Suprapubic skin (tissue), 4 donors: ENCODE measurements around the gene BAG5. TPM values are rescaled to one million over a fixed set of nuclear protein-coding genes. Genes with fewer than 3 reads are reported as not detected.
A peak's percentile ranks its signal among the peaks of the same experiment; 100 is the strongest.

ENCODE experiments used
- DNase-seq, 2 donors: peaks; one replicate each; pipeline ENCODE4 v3.0.0-alpha.2; 2019; ENCODE audit warnings: low spot score in 2 of 2
- H3K27ac ChIP-seq: fragments of 200-600 bp; sonication (generic); one replicate; pipeline ENCODE4 v1.5.1; 2019
- H3K27me3 ChIP-seq: fragments of 200-600 bp; sonication (generic); one replicate; pipeline ENCODE4 v1.5.1; 2019
- H3K36me3 ChIP-seq: fragments of 200-600 bp; sonication (generic); one replicate; pipeline ENCODE4 v1.5.1; 2019
- H3K4me1 ChIP-seq: fragments of 200-600 bp; sonication (generic); one replicate; pipeline ENCODE4 v1.5.1; 2019
- H3K4me3 ChIP-seq: fragments of 200-600 bp; sonication (generic); one replicate; pipeline ENCODE4 v1.5.1; 2019; ENCODE audit warnings: mild to moderate bottlenecking
- H3K9me3 ChIP-seq: fragments of 200-600 bp; sonication (generic); one replicate; pipeline ENCODE4 v1.5.1; 2019
- EP300 ChIP-seq: sonication (generic); formaldehyde crosslinking; IDR thresholded peaks from one replicate; pipeline ENCODE4 v1.6.1; 2017; ENCODE audit warnings: antibody characterized with exemption
- POLR2A ChIP-seq, 2 donors: fragments of 450-650 bp; IDR thresholded peaks; one replicate each; pipeline ENCODE4 v1.6.1; 2017; ENCODE audit warnings: antibody characterized with exemption in 2 of 2, mild to moderate bottlenecking in 2 of 2, moderate library complexity in 2 of 2
- POLR2AphosphoS5 ChIP-seq, 3 donors: sonication (generic); formaldehyde crosslinking; IDR thresholded peaks; one replicate each; pipeline ENCODE4 v1.6.1; 2017; ENCODE audit warnings: antibody characterized with exemption in 3 of 3
- WGBS: methylation state at CpG from one replicate; pipeline ENCODE4 v1.1.5; 2018; 5-methylcytosine and 5-hydroxymethylcytosine counted together
- total RNA-seq, 4 donors: library from RNA; depleted of rRNA; stranded (reverse); fragments of >200 nt; gene quantifications; one replicate each; pipeline ENCODE4 v1.1.0, GENCODE V29; 2016
- TF ChIP-seq, protein P1 (sequence below), 2 donors: fragments of 200-600 bp in 1 of 2; fragments of 450-650 bp in 1 of 2; sonication (generic) in 1 of 2; IDR thresholded peaks; one replicate each; pipeline ENCODE4 v1.5.1; 2016 to 2019; ENCODE audit warnings: antibody characterized with exemption in 2 of 2, mild to moderate bottlenecking in 1 of 2, moderate library complexity in 1 of 2

The BAG5 gene
- total RNA-seq, 4 donors from 2014 or later, result 30.2 to 55.1 (median 39.9) TPM

DNA sequence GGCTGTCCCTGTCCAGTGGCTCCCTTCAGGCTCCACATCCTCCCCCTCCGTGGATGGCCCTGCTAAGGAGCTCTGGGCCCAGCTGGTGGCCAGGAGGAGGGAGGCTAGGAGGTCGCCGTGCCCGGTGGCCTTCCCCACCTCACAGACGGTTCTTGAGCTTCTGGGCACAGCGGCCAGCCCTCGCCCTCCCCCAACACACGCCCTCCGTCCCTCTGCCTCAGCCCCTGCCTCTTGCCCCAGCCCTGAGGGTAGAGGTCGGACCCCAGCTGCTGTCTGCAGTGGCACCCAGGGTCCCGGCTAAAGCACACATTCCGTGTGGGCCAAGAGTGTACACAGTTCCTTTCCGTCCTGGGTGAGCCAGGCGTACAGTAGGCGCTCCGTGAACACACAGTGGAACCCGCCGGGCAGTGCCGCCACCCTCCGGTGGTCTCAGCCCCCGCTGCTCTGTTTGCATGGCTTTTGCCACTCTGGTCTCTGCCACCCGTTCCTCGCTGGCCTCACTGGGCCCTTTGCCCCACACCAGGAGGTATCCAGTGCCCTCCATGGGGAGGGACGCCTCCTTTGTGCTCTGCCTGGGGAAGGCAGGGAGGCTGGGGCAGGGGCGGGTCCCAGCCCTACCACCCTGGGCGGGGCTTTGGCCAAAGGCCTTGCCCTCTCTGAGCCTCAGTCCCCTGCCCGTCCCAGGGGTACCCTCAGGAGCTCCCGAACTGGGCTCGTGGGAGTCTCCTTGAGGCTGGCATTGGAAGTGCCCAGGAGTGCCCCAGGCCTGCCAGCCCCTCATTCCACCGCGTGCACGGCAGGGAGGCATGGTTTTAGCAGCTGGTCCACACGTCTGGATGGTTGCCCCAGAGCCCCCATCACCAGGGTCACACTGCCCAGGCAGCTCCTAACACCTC is 20.5 kb downstream of the BAG5 start:
- H3K27ac ChIP-seq, result peak overlapping the region; percentile 65
- H3K4me1 ChIP-seq, result peaks cover 86% of the 10 kb centered on the region
- H3K36me3 ChIP-seq, result no peaks in the 10 kb centered on the region
- H3K9me3 ChIP-seq, result no peaks in the 10 kb centered on the region
- no peaks in the 10 kb centered on the region for H3K27me3 ChIP-seq
- no peak for DNase-seq
- 43% methylated on average over 7 of the region's 33 CpGs for WGBS
- TF ChIP-seq POLR2A (IDR thresholded peaks at IDR 0.05) (no peak), POLR2AphosphoS5 (IDR thresholded peaks at IDR 0.05) (no peak), EP300 (no peak)
- TF ChIP-seq, protein P1, sequence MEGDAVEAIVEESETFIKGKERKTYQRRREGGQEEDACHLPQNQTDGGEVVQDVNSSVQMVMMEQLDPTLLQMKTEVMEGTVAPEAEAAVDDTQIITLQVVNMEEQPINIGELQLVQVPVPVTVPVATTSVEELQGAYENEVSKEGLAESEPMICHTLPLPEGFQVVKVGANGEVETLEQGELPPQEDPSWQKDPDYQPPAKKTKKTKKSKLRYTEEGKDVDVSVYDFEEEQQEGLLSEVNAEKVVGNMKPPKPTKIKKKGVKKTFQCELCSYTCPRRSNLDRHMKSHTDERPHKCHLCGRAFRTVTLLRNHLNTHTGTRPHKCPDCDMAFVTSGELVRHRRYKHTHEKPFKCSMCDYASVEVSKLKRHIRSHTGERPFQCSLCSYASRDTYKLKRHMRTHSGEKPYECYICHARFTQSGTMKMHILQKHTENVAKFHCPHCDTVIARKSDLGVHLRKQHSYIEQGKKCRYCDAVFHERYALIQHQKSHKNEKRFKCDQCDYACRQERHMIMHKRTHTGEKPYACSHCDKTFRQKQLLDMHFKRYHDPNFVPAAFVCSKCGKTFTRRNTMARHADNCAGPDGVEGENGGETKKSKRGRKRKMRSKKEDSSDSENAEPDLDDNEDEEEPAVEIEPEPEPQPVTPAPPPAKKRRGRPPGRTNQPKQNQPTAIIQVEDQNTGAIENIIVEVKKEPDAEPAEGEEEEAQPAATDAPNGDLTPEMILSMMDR (IDR thresholded peaks at IDR 0.05), result no peak
- no peak overlapping the region for H3K4me3 ChIP-seq

DNA sequence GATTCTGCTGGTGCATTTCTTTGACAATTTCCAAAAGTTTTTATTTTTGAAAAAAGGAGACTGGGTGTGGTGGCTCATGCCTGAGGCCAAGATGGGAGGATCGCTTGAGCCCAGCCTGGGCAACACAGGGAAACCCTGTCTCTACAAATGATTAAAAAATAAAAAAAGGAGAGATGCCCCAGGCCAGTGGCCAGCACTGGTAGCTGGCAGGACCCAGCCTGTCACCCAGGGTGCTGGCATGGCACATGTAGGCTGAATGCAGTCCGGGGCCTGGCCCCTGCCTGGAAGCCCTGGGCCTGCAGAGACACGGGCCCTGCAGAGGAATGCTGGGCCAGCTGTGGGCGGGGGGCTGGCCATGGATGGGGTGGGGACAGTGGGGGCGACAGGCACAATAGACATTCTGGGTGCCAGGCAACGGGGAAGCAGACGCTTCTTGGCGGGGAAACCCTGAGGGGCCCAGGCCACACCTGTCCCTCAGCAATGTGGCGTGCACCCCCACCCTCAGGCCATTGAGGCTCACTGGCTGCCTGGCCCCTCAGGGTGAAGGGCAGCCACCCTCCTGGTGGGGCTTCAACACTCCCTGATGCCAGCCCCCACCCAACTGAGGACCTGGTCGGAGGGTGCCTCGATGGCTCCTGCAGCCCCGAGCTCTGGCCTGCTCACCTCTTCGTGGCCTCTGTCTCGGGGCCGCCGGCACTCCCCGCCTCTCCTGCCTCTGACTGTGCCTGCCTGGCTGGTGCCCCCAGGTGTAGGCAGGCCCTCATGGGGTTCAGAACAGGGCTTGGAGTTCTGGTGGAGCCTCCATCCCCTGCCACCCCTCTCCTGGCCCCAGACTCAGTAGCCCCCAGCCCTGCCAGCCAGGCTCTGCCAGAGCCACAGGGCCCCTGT is 21.4 kb downstream of the BAG5 start:
- WGBS, result 33% methylated on average over 16 of the region's 17 CpGs
- Histone ChIP-seq H3K4me3 (no peak overlapping the region), H3K36me3 (no peaks in the 10 kb centered on the region), H3K27ac (peak overlapping the region; percentile 65), H3K27me3 (no peaks in the 10 kb centered on the region), H3K9me3 (no peaks in the 10 kb centered on the region), H3K4me1 (peaks cover 77% of the 10 kb centered on the region)
- TF ChIP-seq EP300 (no peak), POLR2AphosphoS5 (IDR thresholded peaks at IDR 0.05) (no peak), POLR2A (IDR thresholded peaks at IDR 0.05) (no peak)
- TF ChIP-seq, protein P1 (IDR thresholded peaks at IDR 0.05), result no peak
- DNase-seq, result no peak

DNA sequence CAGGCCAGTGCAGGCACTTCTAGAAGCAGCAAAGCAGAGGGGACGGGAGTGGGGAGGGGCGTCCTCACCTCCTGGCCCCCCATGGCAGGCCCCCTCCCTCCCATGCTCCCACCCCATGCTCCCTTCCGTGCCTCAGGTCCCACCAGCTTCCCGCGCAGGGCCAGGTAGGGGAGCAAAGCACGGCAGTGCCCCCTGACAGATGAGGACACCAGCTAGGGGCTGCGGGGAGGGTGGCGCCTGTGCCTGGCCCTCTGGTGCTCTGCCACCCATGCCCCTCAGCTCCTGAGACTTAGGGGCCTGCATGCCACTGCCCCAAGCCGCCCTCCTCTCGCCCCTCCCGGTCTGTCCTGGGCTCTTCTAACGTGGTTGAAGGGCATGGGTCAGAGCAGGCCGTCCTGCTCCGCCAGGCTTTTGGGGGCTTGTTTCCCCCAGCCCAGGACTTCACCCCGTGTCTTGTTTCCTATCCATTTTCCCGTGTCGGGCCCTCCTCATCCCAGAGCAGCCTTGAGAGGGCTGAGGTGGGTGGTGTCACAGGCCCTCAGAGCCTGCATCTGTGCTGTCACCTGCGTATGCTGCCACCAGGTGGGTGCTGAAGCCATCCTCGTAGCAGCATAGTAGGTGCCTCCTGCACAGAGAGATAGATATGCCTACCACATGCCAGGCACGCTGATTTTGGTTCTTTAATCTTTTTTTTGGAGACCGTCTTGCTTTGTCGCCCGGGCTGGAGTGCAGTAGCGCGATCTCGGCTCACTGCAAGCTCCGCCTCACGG is 23.2 kb downstream of the BAG5 start:
- no peak for TF ChIP-seq POLR2AphosphoS5 (IDR thresholded peaks at IDR 0.05)
- no peak for TF ChIP-seq POLR2A (IDR thresholded peaks at IDR 0.05)
- TF ChIP-seq, protein P1 (IDR thresholded peaks at IDR 0.05), result no peak
- no peak for TF ChIP-seq EP300
- Histone ChIP-seq H3K4me3 (no peak overlapping the region), H3K4me1 (peaks cover 63% of the 10 kb centered on the region), H3K27me3 (no peaks in the 10 kb centered on the region), H3K27ac (peak overlapping the region; percentile 49), H3K36me3 (peaks cover 16% of the 10 kb centered on the region), H3K9me3 (no peaks in the 10 kb centered on the region)
- 79% methylated on average over 19 of the region's 28 CpGs for WGBS
- no peak for DNase-seq

DNA sequence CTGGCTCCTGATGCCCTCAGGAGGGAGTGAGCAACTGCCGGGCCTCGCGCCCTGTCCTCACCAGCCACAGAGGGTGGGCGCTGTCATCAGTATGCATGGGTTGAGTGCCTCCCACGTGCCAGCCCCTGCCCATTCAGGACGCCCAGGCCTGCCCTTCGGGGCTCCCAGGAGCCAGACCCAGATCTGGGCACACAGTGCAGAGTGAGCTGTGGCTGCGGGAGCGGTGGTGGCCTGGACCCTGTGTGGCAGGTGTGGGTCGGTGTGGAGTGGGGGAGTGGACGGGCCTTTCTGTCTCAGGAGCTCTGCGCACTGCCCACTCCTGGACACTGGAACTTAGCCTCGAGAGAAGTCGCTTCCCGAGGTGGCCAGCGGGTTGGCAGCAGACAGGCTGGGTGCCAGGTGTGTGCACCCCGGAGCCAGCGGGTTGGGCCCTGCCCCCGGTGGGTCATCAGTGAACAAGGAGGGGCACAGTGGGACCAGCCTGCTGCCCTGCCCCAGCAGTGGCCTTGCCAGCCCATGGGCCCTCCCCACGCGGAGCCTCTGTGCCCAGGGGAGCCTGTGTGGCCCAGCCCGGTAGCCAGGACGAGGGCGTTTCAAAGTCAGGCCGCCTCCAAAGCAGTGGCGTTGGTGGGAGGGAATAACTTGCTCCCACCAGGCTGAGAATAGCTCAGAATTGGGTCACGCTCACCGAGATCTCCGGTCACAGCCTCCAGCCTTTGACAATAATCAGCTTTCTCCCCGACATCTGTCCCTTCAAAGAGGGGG is 24.0 kb downstream of the BAG5 start:
- H3K4me1 ChIP-seq, result peaks cover 55% of the 10 kb centered on the region
- H3K4me3 ChIP-seq, result no peak overlapping the region
- H3K27me3 ChIP-seq, result no peaks in the 10 kb centered on the region
- peak overlapping the region; percentile 49 for H3K27ac ChIP-seq
- no peak for DNase-seq
- H3K36me3 ChIP-seq, result peaks cover 24% of the 10 kb centered on the region
- TF ChIP-seq POLR2A (IDR thresholded peaks at IDR 0.05) (no peak), POLR2AphosphoS5 (IDR thresholded peaks at IDR 0.05) (no peak), EP300 (no peak)
- TF ChIP-seq, protein P1 (IDR thresholded peaks at IDR 0.05), result no peak
- WGBS, result 69% methylated on average over 5 of the region's 30 CpGs
- no peaks in the 10 kb centered on the region for H3K9me3 ChIP-seq
